HepG2 (cell line): ENCODE data around the gene SLC6A12. TPM values are rescaled to one million over a fixed set of nuclear protein-coding genes. Genes with fewer than 3 reads are reported as not detected.

Experiments used
- ATAC-seq: fragments of 200-7000 bp; cut with Tn5 transposase; 3 replicates; pipeline ENCODE4 v1.9.1; 2020; ENCODE audit warnings: mild to moderate bottlenecking, moderate library complexity
- BruUV-seq: library from RNA; stranded (reverse); fragments of 400-500 nt; replicated peaks from 2 replicates; lab custom pipeline; 2021; lab: Mats Ljungman, UMichigan
- CTCF ChIA-PET: fragments of 300-600 bp; formaldehyde crosslinking; extraction: SDS; loops from one replicate; lab custom pipeline; 2021; ENCODE audit warnings: low total read pairs, inconsistent platforms, low intra/inter-chr PET ratio; lab: Yijun Ruan, JAX
- POLR2A ChIA-PET: fragments of 350-600 bp; sonication (Branson Sonifier 250); formaldehyde crosslinking; loops from one replicate; lab custom pipeline; 2020; ENCODE audit warnings: antibody characterized with exemption, inconsistent platforms; lab: Yijun Ruan, JAX
- DNase-seq: peaks from one replicate; pipeline ENCODE4 v3.0.0-alpha.2; 2015; ENCODE audit warnings: low spot score
- FAIRE-seq: peaks from 3 replicates; lab custom pipeline; 2011; peaks lifted over from hg19 to GRCh38; lab: Jason Lieb, UNC
- H2AFZ ChIP-seq: one replicate; pipeline ENCODE4 v1.6.1; 2011; ENCODE audit warnings: low read length, inconsistent platforms
- H3K27ac ChIP-seq: fragments of 300-600 bp; 3 replicates; pipeline ENCODE4 v1.8.0; 2011; ENCODE audit warnings: mixed run types, mild to moderate bottlenecking, mixed read lengths, low read length, inconsistent platforms; ENCODE audit not compliant: insufficient read depth; ENCODE audit errors: extremely low read length
- H3K27me3 ChIP-seq, 2 experiments: fragments of 200-600 bp in 1 of 2; 2 replicates in 1 of 2; 3 replicates in 1 of 2; pipeline versions ENCODE4 v1.6.0 to v1.8.0; 2011; ENCODE audit warnings: low read length in 2 of 2, mild to moderate bottlenecking in 2 of 2, moderate library complexity in 2 of 2, inconsistent platforms in 1 of 2; ENCODE audit not compliant: insufficient read depth in 2 of 2, control insufficient read depth in 1 of 2
- H3K36me3 ChIP-seq, 2 experiments: fragments of 200-600 bp in 1 of 2; replicated peaks in 1 of 2; 2 replicates in 1 of 2; 3 replicates in 1 of 2; pipeline versions ENCODE4 v1.5.1 to v1.8.0; 2011; ENCODE audit warnings: low read length in 2 of 2, inconsistent platforms in 1 of 2; ENCODE audit not compliant: insufficient read depth in 2 of 2, control insufficient read depth in 1 of 2
- H3K4me1 ChIP-seq: 2 replicates; pipeline ENCODE4 v1.5.1; 2012; ENCODE audit warnings: low read length, inconsistent platforms; ENCODE audit not compliant: insufficient read depth
- H3K4me2 ChIP-seq: 2 replicates; pipeline ENCODE4 v1.6.0; 2011; ENCODE audit warnings: low read depth, low read length, inconsistent platforms
- H3K4me3 ChIP-seq, 3 experiments: fragments of 200-600 bp in 1 of 3; sonication (generic), shearing (Covaris generic) in 1 of 3; replicated peaks in 1 of 3; 2 replicates each; pipeline ENCODE4 v1.5.1; 2011 to 2016; ENCODE audit warnings: low read length in 3 of 3, inconsistent platforms in 2 of 3, low read depth in 2 of 3, mild to moderate bottlenecking in 2 of 3, control low read depth in 1 of 3, mixed read lengths in 1 of 3; ENCODE audit not compliant: insufficient read depth in 1 of 3
- H3K79me2 ChIP-seq: one replicate; pipeline ENCODE4 v1.6.1; 2011; ENCODE audit warnings: low read length, inconsistent platforms; ENCODE audit not compliant: insufficient read depth
- H3K9ac ChIP-seq: 2 replicates; pipeline ENCODE4 v1.6.0; 2011; ENCODE audit warnings: mild to moderate bottlenecking, low read depth, low read length, inconsistent platforms; ENCODE audit not compliant: insufficient read depth
- H3K9me3 ChIP-seq: 2 replicates; pipeline ENCODE4 v1.5.1; 2012; ENCODE audit warnings: mild to moderate bottlenecking, low read length
- H4K20me1 ChIP-seq: 2 replicates; pipeline ENCODE4 v1.6.0; 2011; ENCODE audit warnings: inconsistent platforms, mild to moderate bottlenecking, low read length, moderate library complexity; ENCODE audit not compliant: insufficient read depth
- DBP ChIP-seq: sonication (generic); formaldehyde crosslinking; IDR thresholded peaks from 2 replicates; pipeline ENCODE4 v1.4.0; 2020; ENCODE audit warnings: missing genetic modification reagents; ENCODE audit errors: not compliant biosample characterization
- FOXP1 ChIP-seq, 2 experiments: fragments of 450-650 bp in 1 of 2; IDR thresholded peaks; 2 replicates each; pipeline ENCODE4 v1.6.1; 2017 to 2018; ENCODE audit warnings: antibody characterized with exemption in 1 of 2
- JUND ChIP-seq: sonication (generic); formaldehyde crosslinking; IDR thresholded peaks from 2 replicates; pipeline ENCODE4 v1.8.0; 2022; ENCODE audit warnings: mild to moderate bottlenecking, missing genetic modification reagents
- POLR2AphosphoS5 ChIP-seq: IDR thresholded peaks from 2 replicates; pipeline ENCODE4 v1.6.1; 2012; ENCODE audit warnings: low read depth, low read length
- SAFB2 ChIP-seq: sonication (generic); formaldehyde crosslinking; IDR thresholded peaks from 2 replicates; pipeline ENCODE4 v1.5.1; 2020; ENCODE audit warnings: missing genetic modification reagents, low read depth, mild to moderate bottlenecking, borderline replicate concordance
- TERF1 ChIP-seq: sonication (generic); formaldehyde crosslinking; IDR thresholded peaks from 2 replicates; pipeline ENCODE4 v1.8.0; 2022; ENCODE audit warnings: mild to moderate bottlenecking, missing genetic modification reagents, moderate library complexity
- TFDP1 ChIP-seq: IDR thresholded peaks from 2 replicates; pipeline ENCODE4 v1.6.1; 2016; ENCODE audit warnings: missing compliant biosample characterization, missing genetic modification reagents, borderline replicate concordance
- U2AF2 ChIP-seq: fragments of 200-400 bp; formaldehyde crosslinking; IDR thresholded peaks from 2 replicates; pipeline ENCODE4 v1.6.1; 2017; ENCODE audit warnings: low read depth, mild to moderate bottlenecking, low read length
- ZFP1 ChIP-seq: IDR thresholded peaks from 2 replicates; pipeline ENCODE4 v1.6.1; 2016
- ZNF234 ChIP-seq: sonication (generic); formaldehyde crosslinking; conservative IDR thresholded peaks from 2 replicates; pipeline ENCODE4 v1.5.1; 2020; ENCODE audit warnings: mild to moderate bottlenecking, missing genetic modification reagents
- WGBS: methylation state at CpG from one replicate; pipeline ENCODE4 v1.1.6; 2017; ENCODE audit warnings: low lambda C conversion rate; 5-methylcytosine and 5-hydroxymethylcytosine counted together
- in situ Hi-C: cut with HindIII; loops from 2 replicates; pipeline ENCODE4 v1.10.0; 2017; ENCODE audit warnings: low pct_unique_long_range_greater_than_20kb; ENCODE audit not compliant: extremely low pct_ligation_motif_present
- intact Hi-C: fragments of 100-400 bp; cut with micrococcal nuclease; formaldehyde crosslinking; loops from one replicate; pipeline ENCODE4 v1.10.0; 2022; ENCODE audit not compliant: unreplicated experiment
- polyA plus RNA-seq, 8 experiments: library from polyadenylated mRNA; depleted of rRNA in 3 of 8; stranded (reverse) in 7 of 8; unstranded in 1 of 8; fragments of >200 nt; fragmentation: Illumina TruSeq in 4 of 8; extraction: Trizol in 4 of 8; gene quantifications; 2 replicates each; pipeline versions ENCODE4 v1.2.1 to v1.2.3, GENCODE V29; 2011 to 2016; ENCODE audit warnings: low read depth in 4 of 8, missing spikeins in 1 of 8, mixed read lengths in 1 of 8; ENCODE audit not compliant: insufficient read depth in 1 of 8
- total RNA-seq, 5 experiments: library from RNA; depleted of rRNA; stranded (reverse); fragments of >200 nt; fragmentation: Illumina TruSeq; extraction: Trizol; gene quantifications; 2 replicates each; pipeline ENCODE4 v1.2.3, GENCODE V29; 2016; ENCODE audit warnings: low read depth in 1 of 5
- TF ChIP-seq, protein P1 (sequence below): sonication (generic); formaldehyde crosslinking; IDR thresholded peaks from 2 replicates; pipeline ENCODE4 v1.4.0; 2020; ENCODE audit warnings: missing genetic modification reagents, mild to moderate bottlenecking, borderline replicate concordance

The SLC6A12 gene
- total and polyA plus RNA-seq, 2 of the 13 experiments (the other 11 are each of a cell fraction or from before 2014, with no cell fraction given) = 3.7 to 18.8 TPM

DNA sequence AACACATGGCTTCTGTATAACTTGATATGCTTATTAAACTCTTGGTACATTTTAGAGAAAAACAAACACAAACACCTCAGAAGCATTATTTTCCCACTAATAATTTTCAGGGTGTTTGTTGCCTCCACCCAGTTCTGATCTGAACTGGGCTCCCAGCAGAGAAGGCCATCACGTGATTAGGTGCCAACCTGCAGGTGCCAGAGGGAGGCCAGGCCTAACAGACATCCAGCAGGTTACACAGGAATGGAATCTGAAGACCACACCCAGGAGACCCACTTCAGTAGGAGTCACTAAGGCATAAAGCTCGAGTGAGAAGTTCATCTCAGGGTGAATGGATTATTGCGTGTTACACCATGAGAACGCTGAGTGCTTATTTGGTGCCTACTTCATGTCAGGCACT is 8.9 kb downstream of the SLC6A12 start:
- ATAC-seq (no peak), FAIRE-seq (no peak), DNase-seq (no peak)
- no TSS peak for BruUV-seq
- Histone ChIP-seq H3K9me3 (no peaks in the 10 kb centered on the region), H2AFZ (no peak overlapping the region), H3K27me3 (no peaks in the 10 kb centered on the region), H3K79me2 (no peaks in the 10 kb centered on the region), H3K4me1 (peaks cover 23% of the 10 kb centered on the region), H4K20me1 (no peaks in the 10 kb centered on the region), H3K36me3 (no peaks in the 10 kb centered on the region), H3K4me3 (no peak overlapping the region), H3K9ac (no peak overlapping the region), H3K4me2 (no peak overlapping the region), H3K27ac (no peak overlapping the region)
- in situ Hi-C loops (no loop called here), intact Hi-C loops (no loop called here)
- TF ChIP-seq, protein P1, sequence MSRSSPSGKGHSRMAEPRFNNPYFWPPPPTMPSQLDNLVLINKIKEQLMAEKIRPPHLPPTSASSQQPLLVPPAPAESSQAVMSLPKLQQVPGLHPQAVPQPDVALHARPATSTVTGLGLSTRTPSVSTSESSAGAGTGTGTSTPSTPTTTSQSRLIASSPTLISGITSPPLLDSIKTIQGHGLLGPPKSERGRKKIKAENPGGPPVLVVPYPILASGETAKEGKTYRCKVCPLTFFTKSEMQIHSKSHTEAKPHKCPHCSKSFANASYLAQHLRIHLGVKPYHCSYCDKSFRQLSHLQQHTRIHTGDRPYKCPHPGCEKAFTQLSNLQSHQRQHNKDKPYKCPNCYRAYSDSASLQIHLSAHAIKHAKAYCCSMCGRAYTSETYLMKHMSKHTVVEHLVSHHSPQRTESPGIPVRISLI (CRISPR knock-in tag) = no peak
- no peak for TF ChIP-seq JUND (CRISPR knock-in tag)
- no peak for TF ChIP-seq FOXP1 (IDR thresholded peaks at IDR 0.05)
- TF ChIP-seq FOXP1 (CRISPR knock-in tag; IDR thresholded peaks at IDR 0.05) = no peak
- TF ChIP-seq U2AF2 = no peak
- TF ChIP-seq TFDP1 = no peak
- CTCF ChIA-PET = no interaction called here
- POLR2A ChIA-PET = no interaction called here
- WGBS = 85% methylated on average over 4 of the region's 4 CpGs

DNA sequence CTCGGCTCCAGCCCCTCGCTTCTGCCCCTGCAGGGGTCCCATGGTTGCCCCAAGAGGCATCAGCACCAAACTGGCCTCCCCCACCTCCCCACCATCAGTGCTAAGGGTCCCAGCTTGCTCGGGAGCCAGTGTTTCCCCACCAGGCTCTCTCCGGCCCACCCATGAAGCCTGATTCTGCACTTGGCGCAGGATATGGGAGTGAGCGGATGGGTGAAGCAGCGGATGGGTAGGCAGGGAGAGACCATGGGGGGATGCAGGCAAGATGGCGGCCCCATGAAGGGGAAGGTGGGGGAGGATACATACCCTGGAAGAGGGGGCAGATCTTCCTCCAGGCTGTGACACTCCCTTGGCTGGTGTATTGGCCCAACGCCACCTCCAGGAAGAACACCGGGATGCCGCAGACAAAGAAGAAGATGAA is 9.7 kb downstream of the SLC6A12 start:
- no peak overlapping the region for H3K27ac ChIP-seq
- no peak for ATAC-seq
- no peak overlapping the region for H2AFZ ChIP-seq
- CTCF ChIA-PET = no interaction called here
- no TSS peak for BruUV-seq
- no peak for DNase-seq
- H3K4me3 ChIP-seq = no peak overlapping the region
- H3K9me3 ChIP-seq = no peaks in the 10 kb centered on the region
- no peaks in the 10 kb centered on the region for H4K20me1 ChIP-seq
- WGBS = 93% methylated on average over 9 of the region's 11 CpGs
- in situ Hi-C loops = no loop called here
- no peaks in the 10 kb centered on the region for H3K79me2 ChIP-seq
- TF ChIP-seq ZNF234 = no peak
- no peak for TF ChIP-seq ZFP1
- no peak for TF ChIP-seq DBP (CRISPR knock-in tag)
- no peak for TF ChIP-seq TERF1
- TF ChIP-seq POLR2AphosphoS5 = no peak
- TF ChIP-seq SAFB2 (CRISPR knock-in tag) = no peak
- TF ChIP-seq, all 625 proteins: peak for 0
- no peaks in the 10 kb centered on the region for H3K36me3 ChIP-seq
- H3K27me3 ChIP-seq = no peaks in the 10 kb centered on the region
- peaks cover 16% of the 10 kb centered on the region for H3K4me1 ChIP-seq
- H3K4me2 ChIP-seq = no peak overlapping the region
- intact Hi-C loops = no loop called here
- FAIRE-seq = no peak
- H3K9ac ChIP-seq = no peak overlapping the region
- POLR2A ChIA-PET = no interaction called here
